Fibroblast of lung (primary cell): ENCODE results near the gene PPP1R7.

ENCODE experiments used
- EZH2 ChIP-seq: IDR thresholded peaks from 2 replicates; pipeline ENCODE4 v1.5.1; 2012; ENCODE audit warnings: low read length, control low read depth, mild to moderate bottlenecking; ENCODE audit errors: missing control alignments
- TF ChIP-seq, protein P1 (sequence below), 2 donors: IDR thresholded peaks in 1 of 2; conservative IDR thresholded peaks in 1 of 2; 1 replicate in 1 of 2; 2 replicates in 1 of 2; pipeline ENCODE4 v1.5.1; 2011 to 2012; ENCODE audit warnings: low read length in 2 of 2, control low read depth in 1 of 2, inconsistent platforms in 1 of 2, low read depth in 1 of 2, mild to moderate bottlenecking in 1 of 2

DNA sequence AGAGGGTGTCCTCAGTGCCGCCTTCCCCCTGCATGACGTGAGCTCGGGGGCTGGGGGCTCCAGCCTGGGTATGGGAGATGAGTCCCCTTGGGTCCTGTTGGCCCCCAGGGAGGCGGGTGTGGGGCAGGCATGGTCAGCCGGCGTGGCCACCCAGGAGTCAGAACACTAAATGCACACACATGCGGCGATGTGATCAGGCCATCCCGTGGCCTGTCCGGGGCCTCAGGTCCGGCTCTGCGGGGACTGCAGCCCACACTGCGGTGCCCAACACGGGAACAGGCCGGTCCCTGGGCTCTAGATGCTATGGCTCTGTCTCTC is 52.0 kb downstream of the PPP1R7 start:
- TF ChIP-seq, protein P1, sequence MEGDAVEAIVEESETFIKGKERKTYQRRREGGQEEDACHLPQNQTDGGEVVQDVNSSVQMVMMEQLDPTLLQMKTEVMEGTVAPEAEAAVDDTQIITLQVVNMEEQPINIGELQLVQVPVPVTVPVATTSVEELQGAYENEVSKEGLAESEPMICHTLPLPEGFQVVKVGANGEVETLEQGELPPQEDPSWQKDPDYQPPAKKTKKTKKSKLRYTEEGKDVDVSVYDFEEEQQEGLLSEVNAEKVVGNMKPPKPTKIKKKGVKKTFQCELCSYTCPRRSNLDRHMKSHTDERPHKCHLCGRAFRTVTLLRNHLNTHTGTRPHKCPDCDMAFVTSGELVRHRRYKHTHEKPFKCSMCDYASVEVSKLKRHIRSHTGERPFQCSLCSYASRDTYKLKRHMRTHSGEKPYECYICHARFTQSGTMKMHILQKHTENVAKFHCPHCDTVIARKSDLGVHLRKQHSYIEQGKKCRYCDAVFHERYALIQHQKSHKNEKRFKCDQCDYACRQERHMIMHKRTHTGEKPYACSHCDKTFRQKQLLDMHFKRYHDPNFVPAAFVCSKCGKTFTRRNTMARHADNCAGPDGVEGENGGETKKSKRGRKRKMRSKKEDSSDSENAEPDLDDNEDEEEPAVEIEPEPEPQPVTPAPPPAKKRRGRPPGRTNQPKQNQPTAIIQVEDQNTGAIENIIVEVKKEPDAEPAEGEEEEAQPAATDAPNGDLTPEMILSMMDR (conservative IDR thresholded peaks at IDR 0.05 in 1 of 2, IDR thresholded peaks at IDR 0.05 in 1 of 2; ENCODE audit: low read depth in 1 of 2, low read length in 2 of 2): no peak
- no peak for TF ChIP-seq EZH2
